Epithelial cell of esophagus (primary cell): ENCODE data around the gene ABCD4.

Experiments
- DNase-seq: peaks from one replicate; pipeline ENCODE4 v3.0.0; 2010; ENCODE audit warnings: low read depth
- H3K4me3 ChIP-seq: 2 replicates; pipeline ENCODE4 v1.5.1; 2011; ENCODE audit warnings: mild to moderate bottlenecking, low read length, control low read depth
- CTCF ChIP-seq: IDR thresholded peaks from 2 replicates; pipeline ENCODE4 v1.5.1; 2011; ENCODE audit warnings: low read depth, mild to moderate bottlenecking, low read length, control low read depth, inconsistent platforms; ENCODE audit not compliant: insufficient read depth; ENCODE audit errors: missing control alignments

Gene ABCD4

GRCh38 chr14:74324931-74325361 lies 22.2 kb upstream of the ABCD4 start:
- peak; percentile 33 for DNase-seq
- H3K4me3 ChIP-seq: no peak overlapping the region
- peak; percentile 72 for TF ChIP-seq CTCF

- H3K4me3 ChIP-seq: no peak overlapping the region
- DNase-seq: no peak
- no peak for TF ChIP-seq CTCF
These were observed 11.8 kb upstream of the ABCD4 start for GRCh38 chr14:74314576-74314975.

- TF ChIP-seq CTCF: no peak
- no peak overlapping the region for H3K4me3 ChIP-seq
- no peak for DNase-seq
These were observed 10.9 kb upstream of the ABCD4 start for GRCh38 chr14:74313601-74314000.

- no peak overlapping the region for H3K4me3 ChIP-seq
- DNase-seq: no peak
- no peak for TF ChIP-seq CTCF
These were observed 9.4 kb upstream of the ABCD4 start for GRCh38 chr14:74312161-74312560.

GRCh38 chr14:74309125-74310022 lies 6.6 kb upstream of the ABCD4 start:
- TF ChIP-seq CTCF: no peak
- DNase-seq: no peak
- H3K4me3 ChIP-seq: no peak overlapping the region

GRCh38 chr14:74308695-74309094 lies 6.0 kb upstream of the ABCD4 start:
- no peak for TF ChIP-seq CTCF
- H3K4me3 ChIP-seq: no peak overlapping the region
- DNase-seq: no peak

- DNase-seq: peak; percentile 55
- peak; percentile 52 for TF ChIP-seq CTCF
- peak overlapping the region; percentile 80 for H3K4me3 ChIP-seq
These were observed 544 bp downstream of the ABCD4 start for GRCh38 chr14:74302152-74302628.
